Measurements from ENCODE around the gene OTOP1.
"Not testable (repeated sequence)": the region's sequence is repeated elsewhere in the genome, so short reads cannot be mapped to it uniquely, and the experiment has no call there.

The OTOP1 gene, protein sequence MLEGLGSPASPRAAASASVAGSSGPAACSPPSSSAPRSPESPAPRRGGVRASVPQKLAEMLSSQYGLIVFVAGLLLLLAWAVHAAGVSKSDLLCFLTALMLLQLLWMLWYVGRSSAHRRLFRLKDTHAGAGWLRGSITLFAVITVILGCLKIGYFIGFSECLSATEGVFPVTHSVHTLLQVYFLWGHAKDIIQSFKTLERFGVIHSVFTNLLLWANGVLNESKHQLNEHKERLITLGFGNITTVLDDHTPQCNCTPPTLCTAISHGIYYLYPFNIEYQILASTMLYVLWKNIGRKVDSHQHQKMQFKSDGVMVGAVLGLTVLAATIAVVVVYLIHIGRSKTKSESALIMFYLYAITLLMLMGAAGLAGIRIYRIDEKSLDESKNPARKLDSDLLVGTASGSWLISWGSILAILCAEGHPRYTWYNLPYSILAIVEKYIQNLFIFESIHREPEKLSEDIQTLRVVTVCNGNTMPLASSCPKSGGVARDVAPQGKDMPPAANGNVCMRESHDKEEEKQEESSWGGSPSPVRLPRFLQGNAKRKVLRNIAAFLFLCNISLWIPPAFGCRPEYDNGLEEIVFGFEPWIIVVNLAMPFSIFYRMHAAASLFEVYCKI

DNA sequence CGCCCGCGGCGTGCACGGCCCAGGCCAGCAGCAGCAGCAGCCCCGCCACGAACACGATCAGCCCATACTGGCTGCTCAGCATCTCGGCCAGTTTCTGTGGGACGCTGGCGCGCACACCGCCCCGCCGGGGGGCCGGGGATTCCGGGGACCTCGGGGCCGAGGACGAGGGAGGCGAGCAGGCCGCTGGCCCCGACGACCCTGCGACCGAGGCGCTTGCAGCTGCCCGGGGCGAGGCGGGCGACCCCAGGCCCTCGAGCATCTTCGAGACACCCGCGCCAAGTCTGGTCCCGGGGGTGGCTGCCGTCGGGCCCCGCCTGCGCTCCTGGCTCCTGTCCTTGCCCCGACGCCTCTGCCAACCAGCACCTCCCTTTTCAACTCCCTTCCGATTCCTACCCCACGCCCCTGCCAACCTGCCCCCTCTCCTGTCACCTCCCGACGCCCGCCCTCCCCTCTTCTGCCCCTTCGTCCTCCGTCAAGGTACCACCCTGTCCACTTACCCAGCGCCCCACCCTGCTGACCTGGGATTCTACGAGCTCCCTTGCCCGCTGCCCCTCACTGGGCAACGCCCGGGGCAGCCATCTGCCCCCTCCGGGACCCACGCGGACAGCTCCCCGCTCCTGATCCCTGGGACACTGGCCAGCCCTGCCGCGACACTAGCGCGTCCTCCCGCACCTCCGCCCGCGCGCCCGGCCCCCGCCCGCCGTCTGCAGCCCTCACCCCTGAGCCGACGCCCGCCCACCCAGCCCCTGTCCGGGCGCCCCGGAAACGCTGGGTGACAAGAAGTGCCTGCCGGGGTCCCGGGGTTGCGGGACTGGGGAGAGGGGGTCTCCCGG is at the start of gene OTOP1:
Gene OTOP1, minus strand, starts transcription at position 324 of the 833 bp plus-strand sequence. Its CDS starts 65 bp downstream, at position 259.
- DNase-seq (ENCODE audit: low spot score), result no peak

DNA sequence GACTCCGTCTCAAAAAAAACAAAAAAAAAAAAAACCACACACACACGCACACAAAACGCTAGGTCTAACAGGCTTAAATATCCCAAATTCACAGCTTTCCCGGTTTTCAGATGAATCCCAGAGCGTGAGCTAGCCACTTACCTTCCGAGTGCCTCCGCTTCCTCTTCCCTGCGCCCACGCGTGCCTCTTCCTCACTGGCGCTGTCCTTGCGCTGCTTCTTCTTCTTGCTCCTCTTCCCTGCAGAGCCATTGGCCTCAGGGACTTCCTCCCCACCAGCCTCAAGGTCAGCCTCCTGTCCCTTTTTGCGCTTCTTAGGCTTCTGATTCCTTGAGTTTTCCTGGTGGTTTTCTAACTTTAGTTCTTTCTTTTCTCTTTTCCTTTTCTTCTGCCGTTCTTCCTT is 47.5 kb upstream of the OTOP1 start:
- no peak for DNase-seq (ENCODE audit: low spot score)

DNA sequence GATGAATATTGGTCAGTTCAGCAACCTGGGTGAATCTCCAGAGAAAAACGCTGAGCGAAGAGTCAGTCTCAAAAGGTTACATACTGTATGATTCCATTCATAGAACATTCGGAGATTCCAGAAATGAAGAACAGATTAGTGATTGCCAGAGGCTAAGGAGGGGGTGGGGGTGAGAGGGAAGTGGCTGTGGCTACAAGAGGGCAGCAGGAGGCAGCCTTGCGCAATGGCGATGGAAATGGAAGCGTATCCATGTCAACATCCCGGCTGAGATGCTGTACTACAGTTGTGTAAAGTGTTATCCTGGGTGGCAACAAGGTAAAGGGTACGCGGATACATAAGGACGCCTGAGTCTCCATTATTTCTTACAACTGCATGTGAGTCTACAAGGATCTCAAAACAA is 45.2 kb upstream of the OTOP1 start:
- DNase-seq (ENCODE audit: low spot score), result no peak

DNA sequence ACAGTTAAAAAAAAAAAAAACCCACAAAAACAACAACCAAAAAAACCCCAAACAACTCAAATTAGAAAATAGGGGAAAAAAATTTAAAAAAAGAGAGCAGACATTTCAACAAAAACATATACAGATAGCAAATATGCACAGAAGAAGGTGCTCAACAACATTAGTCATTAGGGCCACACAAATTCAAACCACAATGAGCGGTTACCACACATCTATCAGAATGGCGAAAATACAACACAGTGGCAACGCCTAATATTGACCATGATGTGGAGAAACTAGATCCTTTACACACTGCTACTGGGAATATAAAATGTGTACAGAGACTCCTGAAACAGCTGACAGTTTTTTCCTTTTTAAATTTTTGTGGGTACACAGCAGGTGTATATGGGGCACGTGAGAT is 43.8 kb upstream of the OTOP1 start:
- peak; percentile 14 for DNase-seq (ENCODE audit: low spot score)

DNA sequence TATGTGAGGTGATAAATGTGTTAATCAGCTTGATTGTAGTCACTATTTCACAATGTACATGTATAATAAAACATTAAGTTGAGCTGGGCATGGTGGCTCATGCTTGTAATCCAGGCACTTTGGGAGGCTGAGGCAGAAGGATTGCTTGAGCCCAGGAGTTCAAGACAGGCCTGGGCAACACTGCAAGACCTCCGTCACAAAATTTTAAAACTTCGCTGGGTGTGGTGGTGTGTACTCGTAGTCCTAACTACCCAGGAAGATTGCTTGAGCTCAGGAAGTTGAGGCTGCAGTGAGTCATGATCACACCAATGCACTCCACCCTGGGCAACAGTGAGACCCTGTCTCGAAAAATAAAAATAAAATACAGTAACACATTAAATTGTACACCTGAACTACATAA is 43.1 kb upstream of the OTOP1 start:
- DNase-seq (ENCODE audit: low spot score), result peak; percentile 60

DNA sequence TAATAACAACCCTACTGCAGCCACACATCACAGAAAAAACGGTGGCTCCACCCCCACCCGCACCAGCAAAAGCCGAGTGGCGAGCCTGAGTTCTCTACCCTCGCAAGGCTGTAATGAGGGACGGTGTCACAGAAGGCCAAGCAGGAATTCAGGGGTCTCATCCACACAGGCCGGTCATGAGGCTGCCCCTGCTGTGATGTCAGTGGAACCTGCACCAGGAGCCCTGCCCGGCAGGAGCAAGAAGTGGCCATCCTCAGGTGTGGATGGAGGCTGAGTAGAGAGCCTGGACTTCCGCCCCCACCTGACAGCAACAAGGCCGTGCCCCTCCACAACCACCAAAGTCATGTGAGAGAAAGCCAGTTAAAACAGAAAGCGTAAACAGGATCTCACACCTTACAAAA is 42.6 kb upstream of the OTOP1 start:
- DNase-seq (ENCODE audit: low spot score), result peak; percentile 61

DNA sequence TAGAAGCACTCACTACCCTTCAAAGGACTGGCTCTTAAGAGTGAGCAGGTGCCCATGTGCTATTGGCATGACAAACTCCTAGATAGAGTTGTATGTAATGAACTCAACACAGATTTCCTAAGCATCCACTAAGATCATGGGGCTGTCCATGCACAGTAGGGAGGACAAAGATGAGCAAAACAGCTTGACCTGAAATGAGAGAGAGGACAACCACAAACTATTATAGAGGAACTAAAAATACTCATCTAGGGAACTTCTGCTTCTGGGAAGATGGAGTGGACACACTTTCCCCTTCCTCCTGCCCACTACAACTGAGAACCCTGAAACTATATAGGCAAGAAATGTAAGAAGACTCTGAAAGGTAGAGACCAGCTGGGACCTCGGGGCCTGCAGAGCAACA is 42.0 kb upstream of the OTOP1 start:
- no peak for DNase-seq (ENCODE audit: low spot score)

DNA sequence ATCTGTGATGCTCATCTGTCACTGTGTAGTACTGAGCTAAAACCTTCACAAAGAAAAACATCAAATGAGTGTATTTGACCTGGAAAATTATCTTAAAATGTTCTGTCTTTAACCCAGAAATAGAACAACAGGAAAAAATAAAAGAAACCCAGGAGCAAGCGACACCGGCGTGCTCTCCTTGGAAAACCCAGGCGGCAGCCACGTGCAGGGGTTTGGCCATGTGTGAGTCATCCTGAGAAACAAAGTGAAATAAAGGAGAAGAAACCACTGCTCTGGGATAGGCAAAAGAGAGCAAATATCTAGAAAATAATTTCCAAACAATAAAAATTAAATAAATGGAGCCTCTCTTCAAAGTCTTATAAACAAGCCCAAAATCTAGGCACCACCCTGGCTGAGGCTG is 41.3 kb upstream of the OTOP1 start:
- DNase-seq (ENCODE audit: low spot score), result no peak

DNA sequence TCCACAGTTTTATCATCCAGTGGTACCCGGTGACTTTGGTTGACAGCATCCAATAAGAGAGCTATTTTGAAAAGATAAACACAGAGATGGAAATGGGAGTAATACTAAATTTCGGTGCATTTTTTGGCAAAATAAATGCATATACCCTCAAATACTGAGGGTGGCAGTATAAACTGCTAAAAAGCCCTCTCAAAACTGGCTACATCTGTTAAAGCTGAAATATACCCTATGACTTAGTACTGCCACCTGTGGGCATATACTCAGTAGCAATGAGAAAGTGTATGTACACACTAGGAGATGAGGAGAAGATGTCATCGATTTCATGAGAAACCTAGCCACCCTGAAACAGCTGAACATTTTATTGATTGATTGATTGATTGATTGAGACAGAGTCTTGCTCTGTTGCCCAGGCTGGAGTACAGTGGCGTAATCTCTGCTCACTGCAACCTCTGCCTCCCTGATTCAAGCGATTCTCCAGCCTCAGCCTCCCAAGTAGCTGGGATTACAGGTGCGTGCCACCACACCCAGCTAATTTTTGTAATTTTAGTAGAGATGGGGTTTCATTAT is 33.5 kb upstream of the OTOP1 start:
- DNase-seq (ENCODE audit: low spot score), result peak; percentile 64

DNA sequence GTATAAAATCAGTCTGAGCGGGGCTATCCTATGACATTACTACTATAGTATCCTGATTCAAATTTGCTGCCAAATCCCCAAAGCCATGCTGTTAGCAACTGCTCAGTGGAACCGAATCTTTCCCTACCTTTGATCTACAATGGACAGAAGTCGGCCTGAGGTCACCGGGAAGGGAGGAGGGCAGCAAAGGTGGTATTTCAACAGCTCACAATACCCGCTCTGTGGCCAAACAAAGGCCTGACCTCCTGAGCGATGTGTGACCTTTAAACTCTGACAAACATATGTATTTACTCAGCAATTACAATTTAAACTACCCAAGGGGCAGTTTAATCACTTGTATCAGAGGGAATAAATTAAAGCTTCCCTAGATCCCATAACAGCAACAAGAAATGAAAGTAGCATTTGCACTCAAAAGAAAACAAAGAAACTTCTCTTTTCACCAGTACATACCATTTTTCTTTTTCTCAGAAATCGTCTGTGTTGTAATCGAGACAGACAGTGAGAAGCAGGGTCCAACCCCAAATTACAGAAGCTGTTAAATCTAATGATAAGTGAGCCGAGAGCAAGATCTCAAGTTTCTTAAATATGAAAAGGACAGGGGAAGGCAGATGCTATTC is 32.9 kb upstream of the OTOP1 start:
- no peak for DNase-seq (ENCODE audit: low spot score)

DNA sequence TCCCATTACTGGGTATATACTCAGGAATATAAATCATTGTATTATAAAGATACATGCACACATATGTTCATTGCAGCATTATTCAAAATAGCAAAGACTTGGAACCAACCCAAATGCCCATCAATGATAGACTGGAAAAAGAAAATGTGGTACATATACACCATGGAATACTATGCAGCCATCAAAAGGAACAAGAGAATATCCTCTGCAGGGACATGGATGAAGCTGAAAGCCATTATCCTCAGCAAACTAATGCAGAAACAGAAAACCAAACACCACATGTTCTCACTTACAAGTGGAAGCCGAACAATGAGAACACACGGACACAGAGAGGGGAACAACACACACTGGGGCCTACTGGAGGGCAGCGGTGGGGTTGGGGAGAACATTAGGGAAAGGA is 31.0 kb upstream of the OTOP1 start:
- DNase-seq (ENCODE audit: low spot score), result not testable (repeated sequence)

DNA sequence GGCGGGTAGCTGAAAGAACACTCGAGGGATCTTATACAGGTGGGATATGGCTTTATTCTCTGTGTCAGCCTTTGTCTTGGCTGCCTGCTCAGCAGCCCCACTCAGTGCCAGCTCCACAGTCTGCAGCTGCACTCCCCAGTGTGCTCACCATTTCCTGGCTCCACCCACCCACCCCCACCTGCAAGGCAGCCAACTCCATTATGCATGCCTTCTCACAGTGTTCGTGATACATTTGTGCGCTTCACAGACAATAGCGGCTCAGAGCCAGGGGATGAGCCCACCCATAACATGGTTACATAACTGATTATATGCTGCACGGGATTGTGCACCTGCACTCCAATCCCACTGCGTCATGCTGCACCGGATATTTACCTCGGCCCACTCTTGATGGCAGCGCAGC is 30.1 kb upstream of the OTOP1 start:
- DNase-seq (ENCODE audit: low spot score), result no peak

DNA sequence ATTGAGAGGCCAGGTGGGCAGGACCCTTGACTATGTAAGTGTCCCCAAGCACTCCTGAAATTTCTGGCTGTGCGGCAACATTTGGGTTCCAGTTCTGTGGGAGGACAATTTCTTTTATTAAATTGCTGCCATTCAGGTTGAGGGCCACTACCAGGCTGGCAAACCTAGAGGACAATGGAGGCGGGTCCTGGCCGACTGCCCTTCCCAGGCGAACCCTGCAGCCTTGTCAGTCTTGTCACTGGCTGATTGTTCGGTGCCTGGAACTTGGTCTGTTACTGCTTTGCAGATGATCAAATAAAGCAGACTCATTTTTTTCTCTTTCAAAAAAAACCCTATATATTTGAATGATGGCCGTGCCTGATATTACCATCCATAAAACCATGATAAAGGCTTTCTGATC is 27.9 kb upstream of the OTOP1 start:
- DNase-seq (ENCODE audit: low spot score), result no peak

DNA sequence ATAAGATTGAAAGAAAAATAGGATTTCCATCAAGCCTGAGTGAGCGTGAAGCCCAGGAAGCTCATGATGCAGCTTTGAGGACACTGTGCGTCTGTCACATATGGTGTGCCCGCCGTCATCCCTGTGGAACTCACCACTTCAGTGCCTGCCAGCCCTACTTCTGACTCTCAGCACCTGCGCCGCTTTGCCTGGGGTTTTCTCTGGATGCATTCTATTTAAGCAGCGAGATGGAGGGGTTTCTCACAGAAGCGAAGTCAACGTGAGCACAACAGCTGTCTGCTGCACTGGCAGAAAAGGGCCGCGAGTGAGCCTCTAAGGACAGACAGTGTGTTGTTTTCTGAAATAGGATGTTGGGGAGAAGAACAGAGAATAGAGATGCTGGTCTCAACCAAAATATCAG is 27.5 kb upstream of the OTOP1 start:
- DNase-seq (ENCODE audit: low spot score), result no peak

DNA sequence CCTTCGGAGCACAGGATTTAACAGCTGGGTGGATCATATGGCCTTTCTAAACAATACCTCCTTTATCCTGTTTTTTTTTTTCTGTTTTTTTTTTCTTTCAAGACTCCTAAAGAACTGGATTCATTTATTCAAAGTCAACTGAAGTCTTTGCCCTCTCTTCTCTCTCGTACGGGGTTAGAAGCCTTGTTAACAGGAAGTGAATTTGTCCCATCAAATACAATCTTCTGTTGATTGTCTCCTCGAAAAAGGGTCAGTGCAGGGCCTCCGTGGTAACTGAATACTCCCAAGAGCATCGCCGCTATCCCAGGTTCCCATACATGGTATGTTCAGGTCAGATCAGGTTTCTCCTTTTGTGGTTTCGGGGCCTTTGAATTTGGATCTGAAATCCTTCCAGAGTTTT is 23.1 kb upstream of the OTOP1 start:
- DNase-seq (ENCODE audit: low spot score), result no peak

DNA sequence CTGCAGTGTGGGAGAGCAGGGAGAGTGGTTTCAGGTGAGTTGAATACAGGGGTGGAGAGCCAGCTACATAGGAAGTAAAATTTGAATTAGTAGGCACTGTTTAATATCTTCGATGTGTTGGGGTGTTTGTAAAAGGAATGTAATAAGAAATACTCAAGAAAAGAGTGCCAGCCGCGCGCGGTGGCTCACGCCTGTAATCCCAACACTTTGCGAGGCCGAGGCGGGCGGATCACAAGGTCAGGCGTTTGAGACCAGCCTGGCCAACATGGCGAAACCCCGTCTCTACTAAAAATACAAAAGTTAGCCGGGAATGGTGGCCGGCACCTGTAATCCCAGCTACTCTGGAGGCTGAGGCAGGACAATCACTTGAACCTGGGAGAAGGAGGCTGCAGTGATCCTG is 22.6 kb upstream of the OTOP1 start:
- DNase-seq (ENCODE audit: low spot score), result not testable (repeated sequence)

DNA sequence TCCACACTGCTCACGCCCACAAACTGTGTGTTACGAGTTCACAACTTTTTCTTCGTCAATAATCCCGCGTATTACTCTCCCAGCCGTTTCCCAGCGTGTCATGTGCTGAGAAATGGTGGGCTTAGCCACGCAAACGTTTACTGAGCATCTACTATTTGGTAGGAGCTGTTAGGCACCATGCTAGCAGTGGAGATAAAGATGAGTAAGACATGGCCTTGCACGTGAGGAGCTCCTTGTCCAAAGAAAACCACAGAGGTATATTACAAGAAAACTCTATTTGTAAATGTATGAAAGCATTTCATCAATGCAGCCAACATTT is 22.1 kb upstream of the OTOP1 start:
- DNase-seq (ENCODE audit: low spot score), result no peak

DNA sequence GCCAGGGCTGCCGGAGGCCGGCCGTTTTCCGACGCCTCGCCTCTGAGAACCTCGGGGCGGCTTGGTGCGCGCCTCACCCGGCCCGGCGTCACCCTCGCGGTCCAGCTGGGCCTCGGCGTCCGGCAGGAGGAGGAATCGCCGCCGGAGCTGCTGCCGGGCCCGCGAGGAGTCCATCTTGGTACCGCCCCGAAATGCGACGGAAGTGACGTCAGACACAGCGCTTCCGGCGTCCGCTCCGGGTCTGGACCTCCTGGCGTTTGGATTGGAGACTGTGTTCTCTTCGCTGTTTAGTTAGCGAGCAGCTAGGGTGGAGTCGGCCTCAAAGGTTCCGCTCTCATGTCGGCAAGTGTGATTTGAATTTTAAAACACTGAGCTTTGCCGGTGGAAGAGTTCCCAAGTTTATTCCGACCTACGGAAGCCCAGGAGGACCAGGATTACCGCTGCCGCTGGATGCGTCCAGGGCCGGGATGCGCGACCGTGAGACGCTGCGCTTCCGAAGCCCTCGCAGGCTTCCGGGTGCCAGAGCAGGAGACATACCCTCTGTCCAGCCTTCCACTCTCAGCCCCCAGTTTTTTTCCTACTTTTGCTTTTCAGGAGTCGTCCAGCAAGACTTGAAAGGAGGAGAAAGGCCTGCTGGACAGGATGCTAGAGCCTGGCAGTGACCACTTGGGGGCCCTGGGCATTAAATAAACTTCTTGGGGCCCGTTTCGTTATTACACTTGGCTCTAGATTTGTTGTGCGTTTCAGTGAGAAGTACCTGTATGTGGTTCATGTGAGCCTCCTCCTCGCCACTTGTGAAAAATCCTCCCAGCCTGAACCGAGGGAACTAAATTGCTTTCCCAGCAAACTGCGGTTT is 21.5 kb upstream of the OTOP1 start, which contains the start of gene TMEM128:
Gene TMEM128, minus strand, starts transcription at position 195 of the 856 bp plus-strand sequence. Its CDS starts 21 bp downstream, at position 174.
- peak; percentile 90 for DNase-seq (ENCODE audit: low spot score)

DNA sequence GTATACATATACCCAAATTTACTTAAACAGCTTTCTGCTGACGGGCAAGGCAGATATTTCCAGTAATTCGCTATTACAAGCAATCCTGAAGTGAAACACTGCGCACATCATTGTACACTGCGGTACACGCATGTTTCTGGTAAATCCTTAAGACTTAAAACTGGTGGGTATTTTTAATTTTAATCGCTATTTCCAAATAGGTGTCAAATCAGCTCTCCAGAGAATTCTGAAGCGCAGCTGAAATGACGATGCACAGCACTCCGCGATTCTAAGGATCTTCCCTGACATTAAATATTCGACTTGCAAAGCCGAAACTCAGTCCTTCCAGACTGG is 20.9 kb upstream of the OTOP1 start:
- DNase-seq (ENCODE audit: low spot score), result no peak

DNA sequence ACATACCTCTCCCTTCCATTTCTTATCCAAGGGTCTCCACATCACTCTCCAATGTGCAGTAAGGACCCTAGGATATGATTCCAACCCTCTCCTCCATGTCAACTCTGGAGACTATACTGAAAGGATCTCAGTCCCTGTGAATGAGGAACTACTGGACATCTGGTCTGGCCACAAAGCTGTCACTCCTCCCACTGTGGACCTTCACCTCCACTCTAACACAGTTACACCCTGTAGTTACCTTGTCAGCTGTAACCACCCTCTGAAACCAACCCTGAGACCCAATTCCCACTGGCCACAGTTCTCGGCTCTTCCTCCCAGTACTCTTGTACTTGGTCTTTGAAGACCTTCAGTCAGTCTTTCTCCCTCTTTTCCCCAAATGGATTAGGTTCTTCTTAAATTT is 18.4 kb upstream of the OTOP1 start:
- no peak for DNase-seq (ENCODE audit: low spot score)

DNA sequence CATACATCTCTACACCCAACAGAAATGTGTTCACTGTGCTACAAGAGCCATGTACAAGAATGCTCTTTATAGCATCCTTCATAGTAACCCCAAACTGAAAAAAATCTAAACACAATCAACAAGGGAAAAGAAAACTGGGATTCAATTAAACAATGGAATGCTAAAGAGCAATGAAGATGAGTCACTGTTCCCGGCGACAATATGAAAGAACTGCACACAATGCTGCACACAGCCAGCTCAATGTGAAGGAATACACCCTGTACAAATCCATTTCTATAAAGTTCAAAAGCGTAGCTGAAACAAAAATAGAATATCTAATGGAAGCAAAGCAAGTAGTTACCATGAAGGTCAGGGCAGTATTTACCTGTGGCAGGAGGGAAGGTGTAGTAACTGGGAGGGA is 12.8 kb upstream of the OTOP1 start:
- DNase-seq (ENCODE audit: low spot score), result not testable (repeated sequence)
